Subcutaneous adipose tissue (tissue), 4 donors: ENCODE data around the gene UNC5B. TPM values are rescaled to one million over a fixed set of nuclear protein-coding genes. Genes with fewer than 3 reads are reported as not detected.

Experiments used
- CTCF ChIP-seq: fragments of 450-650 bp; IDR thresholded peaks from one replicate; pipeline ENCODE4 v1.5.1; 2016; ENCODE audit warnings: low read depth, mild to moderate bottlenecking, control low read depth, antibody characterized with exemption, moderate library complexity
- total RNA-seq, 4 donors: library from RNA; depleted of rRNA; stranded (reverse); fragments of >200 nt; gene quantifications; one replicate each; pipeline ENCODE4 v1.1.0, GENCODE V29; 2016

UNC5B gene
- total RNA-seq, 4 donors from 2014 or later = 0.22 to 1.1 (median 0.91) TPM

DNA sequence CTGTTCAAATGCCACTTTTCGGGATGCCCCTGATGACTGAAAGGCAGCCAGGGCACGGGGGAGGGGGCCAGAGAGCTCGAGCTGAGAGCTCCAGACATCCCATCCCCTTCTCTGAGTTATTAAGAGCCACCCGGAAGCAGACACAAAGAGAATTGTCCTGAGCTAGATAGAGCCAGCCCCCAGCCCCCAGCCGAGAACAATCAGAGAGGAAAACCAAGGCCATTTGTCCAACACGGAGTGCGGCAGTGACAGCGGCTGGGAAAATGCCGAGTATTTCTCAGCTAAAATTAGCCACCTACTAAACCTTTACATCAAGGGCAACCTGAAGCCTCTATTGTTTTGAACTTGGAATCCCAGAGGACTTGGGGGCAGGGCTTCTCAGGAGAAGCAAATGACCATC is 51.0 kb downstream of the UNC5B start:
- TF ChIP-seq CTCF = no peak

DNA sequence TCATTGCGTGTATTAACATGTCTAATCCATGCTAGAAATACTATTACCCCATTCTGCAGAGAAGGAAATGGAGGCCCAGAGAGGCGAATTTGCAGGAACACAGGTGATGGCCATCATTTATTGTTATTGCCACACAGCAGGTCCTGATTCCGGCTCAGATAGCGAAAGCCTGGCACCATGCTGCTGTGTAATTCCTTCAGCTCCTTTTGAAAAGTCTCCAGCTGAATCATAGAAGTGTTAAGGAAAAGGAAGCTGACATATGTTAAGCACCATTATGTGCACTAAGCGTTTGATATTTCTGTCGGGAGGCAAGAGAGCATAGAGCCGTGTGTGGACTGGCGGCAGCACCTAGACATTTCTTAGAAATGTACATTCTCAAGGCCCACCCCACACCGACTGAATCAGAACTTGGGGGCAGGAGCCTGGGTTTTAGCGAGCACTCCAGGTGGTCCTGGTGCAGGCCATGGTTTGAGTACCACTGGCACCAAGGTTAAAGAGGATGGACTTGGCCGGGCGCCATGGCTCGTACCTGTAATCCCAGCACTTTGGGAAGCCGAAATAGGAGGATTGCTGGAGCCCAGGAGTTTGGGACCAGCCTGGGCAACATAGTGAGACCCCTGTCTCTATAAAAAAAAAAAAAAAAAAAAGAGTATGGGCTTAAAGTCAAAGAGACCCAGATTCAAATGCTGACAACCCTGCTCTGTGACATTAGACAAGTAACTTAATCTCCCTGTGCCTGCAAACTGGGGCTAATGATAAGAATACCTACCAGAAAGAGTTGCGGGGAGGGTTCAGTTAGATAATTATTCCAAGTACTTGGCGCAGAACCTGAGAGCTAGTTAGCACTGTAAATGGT is 52.2 kb downstream of the UNC5B start:
- TF ChIP-seq CTCF = no peak

GRCh38 chr10:71265201-71265575 is 52.8 kb downstream of the UNC5B start:
- TF ChIP-seq CTCF = no peak

- no peak for TF ChIP-seq CTCF
These were observed 53.3 kb downstream of the UNC5B start for GRCh38 chr10:71265618-71266146.

- TF ChIP-seq CTCF = no peak
These were observed 54.0 kb downstream of the UNC5B start for GRCh38 chr10:71266147-71266917.

DNA sequence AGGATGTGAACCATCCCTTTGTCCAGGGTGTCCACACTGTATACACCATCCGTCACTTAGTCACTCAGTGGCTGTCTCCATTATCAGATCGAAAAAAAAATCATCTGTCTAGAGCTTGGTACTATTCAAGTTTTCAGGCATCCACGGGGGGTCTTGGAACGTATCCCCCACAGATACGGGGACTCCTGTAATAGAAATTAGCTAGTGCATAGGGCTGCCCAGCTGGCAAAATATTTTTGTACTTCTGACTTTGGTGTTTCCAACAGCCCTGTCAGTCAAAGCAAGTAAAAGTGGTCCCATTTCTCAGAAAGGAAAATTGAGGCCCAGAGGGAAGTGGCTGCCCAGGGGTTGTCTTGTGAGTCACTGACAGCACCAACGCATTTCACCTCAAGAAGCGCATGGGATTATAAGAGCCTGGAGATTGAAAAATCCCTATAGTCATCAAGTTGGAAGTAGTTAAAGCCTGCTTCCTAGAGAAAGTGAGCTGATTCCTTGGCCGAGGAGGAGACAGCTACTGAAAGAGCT is 54.6 kb downstream of the UNC5B start:
- no peak for TF ChIP-seq CTCF
